HG02642 (cell line): ENCODE results near the gene TSPOAP1.

Experiments used
- ATAC-seq: cut with Tn5 transposase; IDR thresholded peaks from one replicate; pipeline ENCODE4 v1.9.1; 2021; ENCODE audit warnings: mild to moderate bottlenecking; ENCODE audit not compliant: unreplicated experiment, poor library complexity

The TSPOAP1 gene

DNA sequence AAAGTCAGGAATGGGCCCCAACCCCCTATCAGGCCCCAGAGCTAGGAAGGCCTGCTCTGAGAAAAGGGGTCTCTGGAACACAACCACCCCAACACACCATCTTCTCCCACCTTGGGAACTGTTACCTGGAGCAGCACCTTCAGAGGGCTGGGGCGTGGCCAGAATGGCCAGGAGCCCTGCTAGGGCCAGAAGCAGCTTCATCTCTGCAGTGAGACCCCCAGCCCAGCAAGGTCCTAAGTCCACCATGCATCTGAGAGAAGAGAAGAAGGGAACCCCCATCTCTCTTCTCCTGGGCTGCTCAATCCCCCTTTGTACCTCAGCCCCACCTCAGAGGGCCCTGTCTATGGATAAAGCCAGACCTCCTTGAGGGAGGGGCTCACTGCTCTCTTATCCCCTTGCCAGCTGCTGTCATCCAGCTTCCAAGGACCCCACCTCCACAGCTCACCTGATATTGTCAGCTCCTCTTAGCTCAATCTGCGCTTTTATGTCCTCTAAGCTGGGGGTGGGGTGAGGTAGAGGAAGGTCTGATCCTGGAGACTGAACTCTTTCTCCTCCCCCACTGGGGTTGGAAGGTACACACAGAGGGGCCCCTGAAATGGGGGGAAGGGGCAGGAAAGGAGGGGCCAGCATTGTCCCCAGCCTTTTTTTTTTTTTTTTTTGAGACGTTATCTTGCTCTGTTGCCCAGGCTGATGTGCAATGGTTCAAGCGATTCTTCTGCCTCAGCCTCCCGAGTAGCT lies 47.9 kb downstream of the TSPOAP1 start, which contains the start of gene MPO:
TSS of gene MPO (minus strand) at position 456 of the 738 bp plus-strand sequence. CDS start at position 279, 177 bp downstream.
- no peak for ATAC-seq

DNA sequence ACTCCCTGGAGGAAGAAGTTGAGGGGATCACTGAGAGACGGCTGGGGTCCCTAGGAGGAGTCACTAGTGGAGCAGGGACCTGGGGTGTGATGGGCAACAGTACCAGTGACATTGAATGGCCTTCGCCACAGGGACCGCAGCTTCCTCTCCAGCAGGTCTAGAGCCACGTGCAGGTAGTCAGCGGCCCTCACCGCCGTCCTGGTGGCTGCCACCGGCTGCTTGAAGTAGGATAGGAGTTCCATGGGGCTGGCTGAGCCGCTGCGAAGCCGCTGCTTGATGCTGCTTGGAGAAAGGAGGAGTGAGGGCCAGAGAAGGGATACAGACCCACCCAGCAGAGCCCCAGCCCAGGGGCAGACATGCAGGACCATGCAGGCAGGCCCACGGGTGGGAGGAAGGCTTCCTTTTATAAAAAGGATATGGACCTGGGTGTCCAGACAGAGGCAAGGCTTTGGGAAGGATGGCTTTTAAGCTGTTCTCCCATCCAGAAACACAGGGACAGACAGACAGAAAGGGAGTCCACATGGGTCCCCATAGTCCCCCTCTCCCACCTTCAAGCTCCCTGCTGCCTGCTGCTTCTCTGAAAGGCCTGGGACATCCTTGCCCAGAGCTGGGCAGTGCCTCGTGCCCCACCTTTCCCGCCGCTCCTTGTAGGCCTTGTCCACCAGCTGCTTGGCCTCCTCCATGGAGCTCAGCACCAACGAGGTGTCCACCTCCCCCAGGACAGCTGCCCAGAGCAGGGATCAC lies 48.7 kb downstream of the TSPOAP1 start:
- no peak for ATAC-seq

- no peak for ATAC-seq
Measured at GRCh38 chr17:58279016-58279711, 49.4 kb downstream of the TSPOAP1 start.

DNA sequence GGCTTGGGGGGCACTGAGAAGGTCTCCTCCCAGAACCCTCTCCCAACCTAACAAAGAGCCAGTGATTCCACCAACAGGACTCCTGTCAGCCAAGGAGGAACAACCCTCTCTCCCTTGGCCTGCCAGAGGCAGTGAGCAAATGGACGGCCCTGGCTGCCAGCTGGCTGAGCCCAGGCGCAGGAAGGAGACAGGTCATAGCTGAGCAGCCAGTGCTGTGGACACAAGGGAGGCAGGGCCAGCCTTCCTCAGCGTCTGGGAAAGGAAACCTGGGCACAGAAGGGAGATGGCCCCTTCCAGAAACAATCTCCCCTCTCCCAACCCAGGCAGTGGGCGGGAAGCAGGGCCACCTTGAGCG lies 50.0 kb downstream of the TSPOAP1 start:
- no peak for ATAC-seq

- no peak for ATAC-seq
Measured at GRCh38 chr17:58277802-58278595, 50.6 kb downstream of the TSPOAP1 start.

DNA sequence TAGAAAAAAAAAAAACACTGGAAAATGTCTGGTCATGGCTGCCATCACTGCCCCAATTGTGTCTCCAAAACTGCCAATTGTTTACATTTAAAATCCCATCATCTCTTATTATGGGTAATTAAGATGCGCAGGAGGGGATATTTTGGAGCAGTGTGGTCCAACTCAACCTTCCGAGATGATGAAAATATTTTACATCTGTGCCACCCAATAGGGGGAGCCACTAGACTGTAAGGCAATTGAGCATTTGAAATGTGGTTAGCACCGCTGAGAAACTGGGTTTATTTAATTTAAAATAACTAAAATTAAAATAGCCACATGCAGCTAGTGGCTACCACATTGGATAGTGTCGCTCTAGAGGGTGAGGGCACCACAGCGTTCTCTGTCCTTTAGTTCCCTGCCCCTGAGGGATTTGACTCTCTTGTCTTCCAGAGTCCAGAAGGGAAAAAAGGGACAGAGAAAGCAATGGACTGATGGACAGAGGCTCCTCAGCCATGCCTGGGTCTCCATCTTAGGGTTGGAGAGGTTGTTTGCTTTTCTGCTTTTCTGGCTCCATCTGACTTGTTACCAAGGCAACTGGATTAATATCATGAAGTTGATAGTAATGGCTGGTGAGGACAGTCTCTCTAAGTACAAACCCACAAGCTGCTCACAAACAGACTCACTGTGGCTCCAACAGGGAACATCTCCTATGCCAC lies 51.3 kb downstream of the TSPOAP1 start:
- ATAC-seq = no peak

DNA sequence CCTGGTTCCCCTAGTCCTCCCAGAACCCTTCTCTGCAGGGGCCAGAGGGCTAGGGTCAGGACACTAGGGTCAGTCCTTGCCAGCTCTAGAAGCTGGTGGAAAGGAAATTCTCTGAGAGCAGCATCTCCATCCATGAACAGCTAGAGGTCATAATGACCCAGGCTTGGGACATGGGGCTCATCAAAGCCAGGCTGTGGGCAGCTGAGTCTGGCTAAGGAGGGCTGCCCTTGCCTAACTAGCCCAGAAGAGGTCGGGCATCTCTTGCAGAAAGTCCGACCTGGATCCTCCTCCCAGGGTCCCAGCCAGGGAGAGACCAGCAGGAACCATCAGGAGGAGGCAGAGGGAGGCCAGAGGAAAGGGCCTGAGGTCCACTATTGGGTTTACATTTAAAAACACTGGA lies 52.2 kb downstream of the TSPOAP1 start:
- no peak for ATAC-seq

DNA sequence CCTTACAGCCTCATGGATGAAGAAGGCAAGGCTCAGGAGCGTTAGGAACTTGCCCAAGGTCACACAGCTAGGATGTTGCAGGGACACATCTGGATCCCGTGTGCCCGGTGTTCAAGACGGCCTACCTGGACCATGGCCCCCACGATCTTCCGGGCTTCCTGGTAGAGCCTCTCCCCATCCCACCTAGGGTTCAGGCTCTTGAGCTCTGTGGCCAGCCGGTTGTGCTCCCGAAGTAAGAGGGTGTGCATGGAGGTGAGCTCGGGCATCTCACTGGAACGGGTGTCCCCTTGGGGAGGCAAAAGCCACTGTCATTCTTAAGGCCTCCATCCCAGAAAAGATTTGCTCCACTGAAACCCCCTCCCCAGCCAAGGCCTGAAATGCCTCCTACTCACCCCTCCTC lies 53.2 kb downstream of the TSPOAP1 start:
- ATAC-seq = no peak

DNA sequence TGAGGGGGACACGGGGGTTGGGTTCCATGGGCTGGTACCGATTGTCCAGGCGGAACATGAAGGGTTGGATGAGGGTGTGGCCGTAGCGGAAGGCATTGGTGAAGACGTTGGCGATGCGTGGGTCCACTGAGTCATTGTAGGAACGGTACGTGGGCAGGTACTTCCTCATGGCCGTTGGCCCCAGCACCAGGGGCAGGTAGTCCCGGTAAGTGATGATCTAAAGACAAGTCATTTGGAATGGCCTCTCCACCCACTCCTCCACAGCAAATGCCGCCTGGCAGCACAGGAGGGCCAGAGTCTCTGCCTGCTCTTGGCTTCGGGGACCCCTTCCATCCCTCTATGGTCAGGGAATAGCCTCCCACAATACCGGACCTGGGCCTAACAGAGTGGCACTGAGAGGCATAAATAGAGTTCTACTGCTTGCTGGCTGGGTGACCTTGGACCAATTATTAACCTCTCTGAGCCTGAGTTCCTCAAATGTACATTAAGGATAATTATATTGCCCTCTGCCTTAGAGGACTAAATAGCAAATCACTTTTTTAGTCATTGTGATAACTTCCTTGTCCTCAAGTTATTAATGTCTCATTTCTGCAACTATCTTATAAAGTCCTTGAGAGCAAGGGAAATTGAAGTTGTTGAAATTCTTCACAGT lies 55.0 kb downstream of the TSPOAP1 start:
- ATAC-seq = no peak

GRCh38 chr17:58272367-58273280 lies 56.0 kb downstream of the TSPOAP1 start:
- ATAC-seq = no peak

GRCh38 chr17:58271216-58271931 lies 57.2 kb downstream of the TSPOAP1 start:
- ATAC-seq = no peak

DNA sequence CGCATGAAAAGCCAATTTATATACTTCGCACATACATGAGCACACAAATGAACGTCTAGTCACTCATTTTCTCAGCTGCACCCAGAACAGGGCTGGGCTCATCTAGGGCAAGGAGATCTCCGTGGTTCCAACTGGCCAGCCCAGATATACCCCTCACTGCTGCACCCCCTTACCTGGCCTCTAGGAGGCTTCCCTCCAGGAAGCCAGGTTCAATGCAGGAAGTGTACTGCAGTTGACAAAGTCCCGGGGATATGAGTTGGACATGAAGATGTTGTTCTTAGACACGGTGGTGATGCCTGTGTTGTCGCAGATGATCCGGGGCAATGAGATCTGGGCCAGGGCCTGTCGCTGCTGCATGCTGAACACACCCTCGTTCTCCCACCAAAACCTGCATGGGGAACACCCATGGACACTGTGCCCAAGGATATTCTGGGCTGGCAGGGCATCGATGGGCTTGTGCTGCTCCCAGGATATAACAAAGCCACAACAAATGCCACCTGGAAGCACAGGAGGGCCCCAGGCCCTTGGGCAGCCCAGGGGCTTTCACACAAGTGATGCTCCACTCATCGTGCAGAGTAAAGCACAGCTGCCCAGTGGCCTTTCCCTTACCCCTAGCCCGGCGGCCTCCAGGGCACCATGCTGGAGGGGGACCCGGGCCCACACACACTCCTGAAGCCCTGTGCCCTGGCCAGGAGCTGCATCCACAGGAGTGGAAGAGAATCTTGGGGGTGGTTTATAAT lies 57.9 kb downstream of the TSPOAP1 start:
- ATAC-seq = no peak

- ATAC-seq = no peak
Measured at GRCh38 chr17:58269557-58270291, 58.9 kb downstream of the TSPOAP1 start.

DNA sequence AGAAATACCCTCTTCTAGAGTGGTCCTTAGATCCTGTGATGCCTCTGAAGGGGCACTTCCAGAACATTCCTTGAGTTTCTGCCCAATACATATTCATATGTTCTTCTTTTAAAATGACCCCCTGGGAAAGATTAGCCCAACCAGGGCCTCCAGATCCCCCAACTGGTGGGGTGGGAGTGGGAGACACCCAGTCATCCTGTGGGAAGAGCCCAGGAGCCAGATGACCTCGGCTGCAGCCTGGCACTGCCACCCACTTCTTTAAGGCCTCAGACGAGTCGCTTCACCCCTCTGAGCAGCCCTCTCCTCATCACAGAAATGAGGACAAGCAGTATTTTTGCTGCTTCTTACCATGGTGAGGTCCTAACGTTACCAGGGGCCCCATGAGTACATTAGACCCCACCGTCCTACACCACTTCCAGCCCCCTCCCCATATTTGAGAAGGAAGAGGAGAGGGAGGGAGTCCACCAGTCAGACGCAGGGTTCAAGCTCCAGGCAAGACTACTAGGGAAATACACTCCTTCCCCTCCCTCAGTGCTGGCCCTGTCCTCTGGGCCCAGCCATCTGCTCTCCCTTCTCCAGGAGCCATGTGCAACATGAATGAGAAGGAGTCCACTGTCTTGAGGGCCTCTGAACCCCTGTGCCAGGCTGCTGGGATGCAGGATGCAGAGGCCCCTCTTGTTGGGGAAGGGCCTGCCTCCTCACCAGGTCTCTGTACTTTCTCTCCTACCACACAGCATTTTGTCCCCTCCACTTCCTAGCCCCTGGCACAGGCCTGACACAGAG lies 59.6 kb downstream of the TSPOAP1 start:
- ATAC-seq = no peak

DNA sequence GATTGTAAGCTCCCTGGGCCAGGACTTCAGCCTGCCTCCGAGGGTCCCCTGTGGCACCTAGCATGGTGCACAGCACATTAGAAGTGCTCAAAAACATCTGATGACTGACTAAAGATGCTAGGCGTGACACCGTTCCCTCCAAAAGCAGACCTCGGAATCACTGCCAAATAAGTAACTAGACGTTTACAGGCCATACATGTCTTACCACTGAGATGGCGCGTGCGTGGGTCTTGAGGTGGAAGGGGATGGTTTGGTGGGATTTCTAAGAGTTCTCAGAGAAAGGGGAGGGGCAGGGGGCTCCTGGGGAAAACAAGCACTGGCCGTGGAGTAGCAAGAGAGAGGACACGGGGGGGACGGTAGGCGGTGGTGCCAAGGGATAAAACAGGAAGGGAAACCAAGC lies 60.3 kb downstream of the TSPOAP1 start:
- no peak for ATAC-seq
